ENCODE data around the gene TSC1. TPM values are rescaled to one million over a fixed set of nuclear protein-coding genes. Genes with fewer than 3 reads are reported as not detected.

TSC1 gene
- total RNA-seq, 4 donors from 2014 or later: 24.3 to 44.2 (median 36.9) TPM

DNA sequence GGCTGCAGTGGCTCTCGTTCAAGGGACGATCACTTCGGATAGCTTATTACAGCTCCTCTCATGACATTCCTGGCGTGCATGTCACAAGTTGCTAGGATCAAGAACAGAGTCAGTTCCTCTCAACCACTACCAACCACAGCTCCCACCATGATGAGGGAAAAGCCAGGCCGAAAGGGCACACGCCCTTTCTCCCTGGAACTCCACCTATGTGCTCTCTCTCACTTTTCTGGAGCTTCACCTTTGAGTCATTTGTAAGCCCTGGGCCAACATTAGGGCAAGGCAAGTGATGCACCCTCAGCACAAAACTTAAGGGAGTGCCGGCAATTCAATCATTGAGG is 64.1 kb downstream of the TSC1 start:
- Histone ChIP-seq H3K9me3 (no peaks in the 10 kb centered on the region), H3K4me3 (no peak overlapping the region), H3K27me3 (no peaks in the 10 kb centered on the region), H3K36me3 (peaks cover 0 to 15% of the 10 kb centered on the region in 2 donors), H3K4me1 (peaks cover 0 to 18% (median 8%) of the 10 kb centered on the region in 3 donors), H3K27ac (peak overlapping the region in 1 of 4 donors; percentile 86)
- 80 to 86% methylated on average over 4 to 7 of the region's 7 CpGs for WGBS, 2 donors (ENCODE audit: low coverage in 1 of 2)
- ATAC-seq: no peak
- no peak for TF ChIP-seq EP300 (IDR thresholded peaks at IDR 0.05)
- TF ChIP-seq POLR2A (IDR thresholded peaks at IDR 0.05): no peak
- TF ChIP-seq CTCF (IDR thresholded peaks at IDR 0.05): no peak
- no peak for TF ChIP-seq POLR2AphosphoS5 (IDR thresholded peaks at IDR 0.05)

- peak overlapping the region in 1 of 2 donors; percentile 65 for H3K4me3 ChIP-seq
- no peaks in the 10 kb centered on the region for H3K27me3 ChIP-seq
- TF ChIP-seq CTCF (IDR thresholded peaks at IDR 0.05) (no peak), POLR2A (IDR thresholded peaks at IDR 0.05) (no peak), POLR2AphosphoS5 (IDR thresholded peaks at IDR 0.05) (no peak), EP300 (IDR thresholded peaks at IDR 0.05) (no peak)
- no peaks in the 10 kb centered on the region for H3K9me3 ChIP-seq
- 83 to 84% methylated on average over 4 to 6 of the region's 6 CpGs for WGBS, 2 donors (ENCODE audit: low coverage in 1 of 2)
- peak overlapping the region in 3 of 4 donors; percentile 86 to 89 (median 87) for H3K27ac ChIP-seq
- ATAC-seq: no peak
- peaks cover 0 to 18% (median 8%) of the 10 kb centered on the region in 3 donors for H3K4me1 ChIP-seq
- peaks cover 0 to 9% of the 10 kb centered on the region in 2 donors for H3K36me3 ChIP-seq
Measured at GRCh38 chr9:132879457-132880323, 64.7 kb downstream of the TSC1 start.

DNA sequence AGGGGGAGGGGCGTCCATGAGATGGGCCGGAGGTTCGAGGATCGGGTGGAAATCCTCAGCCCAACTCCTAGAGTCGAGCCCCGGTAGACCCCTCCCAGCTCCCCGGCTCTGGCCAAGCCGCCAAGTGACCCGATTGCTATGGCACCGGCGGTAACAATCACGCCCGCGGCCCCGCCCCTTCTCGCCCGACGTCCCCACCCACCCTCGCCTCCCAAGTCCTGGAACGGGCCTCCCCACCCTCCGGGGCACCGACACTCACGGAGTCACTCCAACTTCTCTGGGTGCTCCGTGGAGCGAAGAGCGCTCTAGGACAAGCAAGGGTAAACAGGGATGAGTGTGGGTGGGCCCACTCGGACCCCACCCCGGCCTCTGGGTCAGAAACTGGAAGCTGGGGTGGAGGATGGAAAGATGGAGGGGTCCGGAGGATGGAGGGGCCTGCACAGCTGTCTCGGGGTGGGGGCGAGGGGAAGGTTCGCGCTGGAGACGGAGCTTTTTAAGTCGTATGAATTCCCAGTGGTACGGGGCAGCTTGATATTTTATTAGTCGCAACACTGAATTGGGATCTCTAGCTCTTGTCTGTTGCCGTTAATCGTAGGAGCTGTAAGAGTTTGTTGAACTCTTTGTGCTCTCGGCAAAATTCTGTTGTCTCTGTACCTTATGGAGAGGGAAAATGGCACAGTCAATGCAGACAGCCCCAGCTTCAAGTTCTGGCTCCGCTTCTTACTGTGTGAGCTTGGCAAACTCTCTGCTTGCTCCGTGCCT is 65.5 kb downstream of the TSC1 start, which contains the start of gene SPACA9:
Gene SPACA9 (plus strand): TSS at position 204 of the 762 bp plus-strand sequence. CDS start 5,050 bp downstream, outside the sequence.
- H3K27ac ChIP-seq: peak within 1 kb of the TSS; percentile 51 to 89 (median 86)
- TF ChIP-seq POLR2AphosphoS5 (IDR thresholded peaks at IDR 0.05) (peak; percentile 8), POLR2A (IDR thresholded peaks at IDR 0.05) (no peak)
- ATAC-seq: peak; percentile 81

DNA sequence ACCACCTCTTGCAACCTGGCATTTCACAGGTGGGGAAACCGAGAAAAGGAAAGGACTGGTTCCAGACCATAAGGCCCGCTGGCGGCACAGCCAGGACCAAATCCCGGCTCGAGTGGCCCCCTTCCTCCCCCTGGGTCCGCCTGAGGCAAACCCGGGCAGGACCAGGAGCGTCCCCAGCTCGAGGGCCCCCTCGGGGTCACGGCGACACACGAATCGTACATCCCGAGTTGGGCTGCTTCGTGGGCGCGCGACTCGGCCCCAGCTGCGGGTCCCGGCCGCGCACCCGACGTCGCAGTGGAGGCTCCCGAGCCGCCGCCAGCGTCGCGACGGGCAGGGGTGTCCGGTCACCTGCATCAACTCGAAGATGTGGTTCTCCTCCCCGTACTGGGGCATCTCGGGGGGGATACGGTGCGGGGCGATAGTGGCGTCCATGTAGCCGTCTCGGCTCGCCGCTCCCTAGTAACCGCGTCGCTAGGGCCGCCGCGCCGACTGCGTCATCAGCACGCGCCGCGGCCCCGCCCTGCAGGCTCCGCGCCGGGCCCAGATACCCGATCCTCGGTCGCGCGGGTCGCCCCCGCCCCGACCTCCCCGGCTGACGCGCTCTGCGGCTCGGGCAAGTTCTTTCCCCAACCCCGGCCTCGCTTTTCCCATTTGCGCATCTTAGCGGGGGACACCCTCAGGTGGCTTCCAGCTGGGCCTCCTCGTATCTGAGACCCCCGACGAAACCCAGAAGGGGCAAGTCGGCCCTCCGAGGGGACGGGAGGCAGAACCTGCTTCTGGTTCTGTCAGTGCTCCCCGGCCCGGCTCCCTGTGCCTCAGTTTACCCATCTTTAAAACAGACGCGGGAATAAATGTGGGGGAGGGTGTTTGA is 66.4 kb downstream of the TSC1 start, which contains the start of gene AK8:
Gene AK8 (minus strand): TSS at position 461 of the 871 bp plus-strand sequence. CDS start 29 bp downstream, at position 432.
- no peaks in the 10 kb centered on the region for H3K27me3 ChIP-seq
- TF ChIP-seq POLR2AphosphoS5 (IDR thresholded peaks at IDR 0.05) (peak; percentile 61), CTCF (IDR thresholded peaks at IDR 0.05) (no peak), POLR2A (IDR thresholded peaks at IDR 0.05) (peak; percentile 22 to 25)
- H3K4me3 ChIP-seq: peak within 1 kb of the TSS; percentile 65 to 76
- peaks cover 0 to 18% (median 8%) of the 10 kb centered on the region in 3 donors for H3K4me1 ChIP-seq
- peak; percentile 85 for ATAC-seq
- H3K9me3 ChIP-seq: no peaks in the 10 kb centered on the region
- H3K36me3 ChIP-seq: no peaks in the 10 kb centered on the region
- H3K27ac ChIP-seq: peak within 1 kb of the TSS; percentile 51 to 89 (median 86)
- 1% methylated on average over 20 of the region's 89 CpGs; no CpG with 5 or more reads in 1 of the 2 donors for WGBS, 2 donors (ENCODE audit: low coverage in 1 of 2)

More for the DNA sequence above, 65.5 kb downstream of the TSC1 start, which contains the start of gene SPACA9:
- Histone ChIP-seq H3K4me1 (peaks cover 0 to 18% (median 8%) of the 10 kb centered on the region in 3 donors), H3K4me3 (peak within 1 kb of the TSS; percentile 65 to 76), H3K9me3 (no peaks in the 10 kb centered on the region), H3K27me3 (no peaks in the 10 kb centered on the region), H3K36me3 (peaks cover 0 to under 1% of the 10 kb centered on the region in 2 donors)
- 14 to 15% methylated on average over 8 to 15 of the region's 42 CpGs for WGBS, 2 donors (ENCODE audit: low coverage in 1 of 2)
